ENCODE measurements around the gene GABRP.
"Not testable (repeated sequence)": the region's sequence is repeated elsewhere in the genome, so short reads cannot be mapped to it uniquely, and the experiment has no call there.

GABRP gene

DNA sequence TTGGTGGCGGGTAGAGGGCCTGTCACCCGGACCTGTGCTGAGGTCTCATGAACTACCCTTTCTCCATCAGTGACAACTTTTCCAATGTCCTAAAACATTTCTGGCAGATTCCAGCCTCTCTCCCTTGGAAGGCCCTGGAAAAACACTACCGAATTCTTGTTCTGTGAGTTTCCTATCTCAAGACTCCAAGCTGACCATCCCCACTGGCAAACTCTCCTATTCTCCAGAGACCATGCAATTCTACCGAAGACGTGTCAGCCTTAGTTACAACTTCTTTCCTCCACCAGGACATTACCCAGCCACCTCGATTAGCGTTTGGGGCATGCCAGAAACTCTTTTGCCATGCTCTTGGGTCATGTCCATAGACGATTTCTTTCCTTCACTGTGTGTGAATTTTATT lies 26.8 kb upstream of the GABRP start:
- no peak for DNase-seq

DNA sequence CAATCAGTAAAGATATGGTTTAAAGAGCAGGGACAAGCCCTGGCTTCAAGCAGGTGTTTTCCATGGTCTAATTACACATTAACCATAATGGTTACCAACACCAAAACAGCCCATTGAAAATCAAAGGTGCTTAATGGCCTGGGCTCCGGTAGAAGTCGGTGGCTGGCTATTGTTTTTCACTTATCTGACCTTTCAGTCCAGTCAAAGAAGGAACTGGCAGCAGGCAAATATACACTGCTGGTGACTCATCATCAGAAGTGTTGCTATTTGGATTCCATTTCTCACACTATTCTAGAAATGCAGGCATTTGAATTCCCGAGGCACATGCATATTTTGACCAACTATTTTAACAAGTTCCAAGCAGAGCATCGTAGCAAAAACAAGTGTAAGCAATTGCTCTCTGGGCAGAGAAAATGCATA lies 26.3 kb upstream of the GABRP start:
- DNase-seq, result no peak

DNA sequence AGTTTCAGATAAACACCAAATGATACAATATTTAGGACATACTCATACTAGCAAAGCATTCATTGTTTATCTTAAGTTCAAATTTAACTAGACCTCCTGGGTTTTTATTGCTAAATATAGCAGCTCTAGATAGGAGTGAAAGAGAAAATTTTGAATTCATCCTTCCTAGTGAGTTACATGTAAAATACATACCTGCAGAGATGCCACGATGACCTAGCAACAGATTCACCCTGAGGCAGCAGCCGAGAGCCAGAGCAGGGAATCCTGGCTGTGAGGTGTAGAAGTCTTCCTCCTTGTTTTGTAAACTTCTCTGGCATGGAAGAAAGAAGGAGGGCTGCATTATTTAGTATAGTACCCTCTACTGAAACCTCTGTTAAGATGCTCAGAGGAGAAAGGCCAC lies 25.9 kb upstream of the GABRP start:
- no peak for DNase-seq

DNA sequence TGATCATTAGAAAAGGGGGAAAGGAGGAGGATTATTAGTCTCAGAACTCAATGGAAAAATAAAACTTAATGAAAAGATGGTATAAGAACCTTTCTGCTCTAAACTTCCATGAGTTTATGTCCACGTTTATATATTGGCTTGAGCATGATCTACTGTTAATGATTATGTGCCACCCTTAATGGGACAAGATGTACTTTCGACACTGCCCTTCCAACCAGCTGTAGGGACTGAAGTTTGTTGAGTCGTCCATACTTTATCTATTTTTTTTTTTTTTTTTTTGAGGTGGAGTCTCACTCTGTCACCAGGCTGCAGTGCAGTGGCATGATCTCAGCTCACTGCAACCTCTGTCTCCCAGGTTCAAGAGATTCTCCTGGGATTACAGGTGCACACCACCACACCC lies 25.0 kb upstream of the GABRP start:
- DNase-seq, result no peak

DNA sequence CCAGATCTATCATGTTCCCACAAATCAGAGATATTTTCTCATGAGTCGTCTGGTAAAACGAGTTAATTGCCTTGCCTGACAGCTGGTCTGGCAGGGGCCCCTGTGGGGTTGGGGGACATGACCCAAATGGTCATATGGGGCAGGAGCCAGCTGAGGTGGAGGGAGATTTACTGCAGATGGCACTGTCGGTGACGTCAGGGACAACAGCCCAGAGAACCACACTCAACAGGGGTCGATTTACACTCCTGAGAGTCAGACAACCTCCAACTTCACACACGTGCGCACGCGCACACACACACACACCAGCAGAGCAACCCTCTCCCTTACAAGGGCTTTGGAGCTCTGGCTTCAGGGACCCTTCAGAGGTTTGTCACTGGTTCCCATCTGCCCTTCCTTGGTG lies 23.4 kb upstream of the GABRP start:
- no peak for DNase-seq

DNA sequence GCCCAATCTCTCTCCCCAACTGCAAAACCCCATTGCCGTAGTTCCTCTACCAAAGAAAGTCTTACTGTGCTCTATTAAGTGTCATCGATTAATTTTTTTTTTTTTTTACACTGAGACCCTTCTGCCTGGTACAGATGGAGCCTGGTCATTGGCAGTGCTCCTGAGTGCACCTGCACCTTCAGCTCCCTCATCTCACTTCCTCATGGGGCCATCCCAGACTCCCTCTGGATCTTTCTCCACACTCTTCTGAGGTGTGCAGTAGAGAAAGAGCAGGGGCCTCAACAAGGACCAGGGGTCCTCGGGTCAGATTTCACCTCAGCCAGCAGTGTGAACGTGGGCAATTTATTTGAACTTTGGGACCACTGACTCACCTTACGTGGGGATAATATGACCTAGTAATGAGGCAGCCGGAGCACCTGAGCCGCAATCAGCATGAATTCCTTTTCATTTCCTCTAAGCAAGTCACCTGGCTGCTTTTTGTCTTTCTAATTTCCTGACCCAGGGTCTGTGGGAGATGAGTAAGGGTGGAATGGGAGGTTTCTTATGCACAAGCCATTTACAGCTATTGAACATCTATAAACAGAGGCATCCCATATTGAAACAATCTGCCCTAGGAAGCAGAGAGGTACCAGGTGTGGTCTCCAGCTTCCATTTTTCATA lies 22.3 kb upstream of the GABRP start:
- no peak for DNase-seq

DNA sequence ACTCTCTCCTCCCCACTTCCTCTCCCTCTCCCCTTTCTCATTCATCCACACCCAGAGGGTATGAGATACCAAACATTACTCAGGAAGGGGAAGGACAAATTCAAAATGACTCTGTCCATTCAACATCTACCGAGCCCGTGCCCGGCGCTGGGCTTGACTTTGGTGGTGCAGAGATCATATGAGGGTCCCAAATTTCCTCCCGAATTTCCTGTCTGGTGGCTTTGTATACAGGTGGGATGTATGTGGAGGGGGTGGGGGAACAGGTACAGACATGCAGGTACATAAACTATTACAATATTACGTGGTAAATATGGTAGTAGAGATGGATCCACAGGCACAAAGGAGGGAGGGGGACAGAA lies 21.8 kb upstream of the GABRP start:
- no peak for DNase-seq

DNA sequence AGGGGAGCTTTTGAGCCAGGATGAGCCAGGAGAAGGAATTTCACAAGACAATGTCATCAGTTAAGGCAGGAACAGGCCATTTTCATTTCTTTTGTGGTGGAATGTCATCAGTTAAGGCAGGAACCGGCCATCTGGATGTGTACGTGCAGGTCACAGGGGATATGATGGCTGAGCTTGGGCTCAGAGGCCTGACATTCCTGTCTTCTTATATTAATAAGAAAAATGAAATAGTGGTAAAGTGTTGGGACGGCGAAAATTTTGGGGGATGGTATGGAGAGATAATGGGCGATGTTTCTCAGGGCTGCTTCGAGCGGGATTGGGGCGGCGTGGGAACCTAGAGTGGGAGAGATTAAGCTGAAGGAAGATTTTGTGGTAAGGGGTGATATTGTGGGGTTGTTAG lies 21.2 kb upstream of the GABRP start:
- DNase-seq, result not testable (repeated sequence)

DNA sequence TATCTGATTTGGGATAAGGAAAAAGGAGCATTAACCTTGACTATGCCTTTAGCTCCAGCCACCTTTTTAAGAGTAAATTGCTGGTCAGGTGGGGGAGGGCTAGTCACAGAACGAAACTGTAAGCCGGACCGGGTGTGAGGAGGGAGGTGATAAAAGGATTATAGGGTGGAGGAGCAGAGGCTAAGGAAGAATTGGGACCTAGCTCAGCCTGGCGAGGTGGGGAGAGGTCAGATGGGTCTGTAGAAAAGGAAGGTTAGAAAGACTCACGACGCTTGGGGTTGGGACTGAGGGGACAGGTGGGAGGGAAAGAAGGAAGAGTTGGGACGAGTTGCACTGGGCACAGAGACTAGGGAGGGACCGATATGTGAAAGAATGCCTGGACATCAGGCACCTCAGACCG lies 17.7 kb upstream of the GABRP start:
- DNase-seq, result not testable (repeated sequence)

DNA sequence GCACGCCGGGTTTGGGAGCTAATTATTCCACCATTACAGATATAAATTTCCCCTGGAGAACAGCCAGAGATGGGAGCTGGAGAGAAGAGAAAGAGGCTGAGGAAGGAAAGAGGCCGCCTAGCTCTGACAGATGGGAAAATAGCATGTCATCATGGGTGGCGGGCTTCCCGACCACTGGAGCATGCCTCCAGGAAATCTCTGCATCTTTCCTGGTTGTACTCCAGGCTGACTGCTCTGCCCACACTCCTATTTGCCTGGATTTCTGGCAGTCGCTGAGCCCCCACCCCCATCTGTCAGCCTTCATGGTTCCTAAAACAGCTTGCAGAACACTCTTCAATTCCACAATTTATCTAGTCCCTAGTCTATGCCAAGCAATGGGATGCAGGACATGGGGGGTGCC lies 14.3 kb upstream of the GABRP start:
- no peak for DNase-seq

DNA sequence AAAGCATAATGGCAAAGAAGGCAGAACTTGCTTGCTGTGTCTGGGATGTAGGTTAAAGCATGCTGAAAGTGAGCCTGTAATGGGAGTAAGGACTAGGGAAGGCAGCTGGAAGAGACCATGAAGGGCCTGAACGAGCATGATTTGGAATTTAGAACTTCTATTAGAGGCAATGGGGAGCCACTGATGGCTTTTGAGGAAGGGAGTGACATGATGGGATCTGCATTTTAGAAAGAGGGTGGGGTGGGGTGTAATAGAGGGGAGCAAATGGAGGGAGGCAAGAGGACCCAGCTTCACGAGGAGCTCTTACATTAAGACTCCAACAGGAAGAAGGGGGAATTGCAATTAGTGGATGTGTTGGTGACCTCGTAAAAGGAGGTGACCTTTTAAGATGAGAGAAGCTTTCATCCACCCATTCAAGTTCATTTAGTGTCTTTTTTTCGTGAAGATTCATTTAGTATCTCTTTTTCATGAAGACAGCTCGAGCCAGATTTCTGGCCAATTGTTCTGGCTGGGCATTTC lies 13.6 kb upstream of the GABRP start:
- DNase-seq, result no peak

DNA sequence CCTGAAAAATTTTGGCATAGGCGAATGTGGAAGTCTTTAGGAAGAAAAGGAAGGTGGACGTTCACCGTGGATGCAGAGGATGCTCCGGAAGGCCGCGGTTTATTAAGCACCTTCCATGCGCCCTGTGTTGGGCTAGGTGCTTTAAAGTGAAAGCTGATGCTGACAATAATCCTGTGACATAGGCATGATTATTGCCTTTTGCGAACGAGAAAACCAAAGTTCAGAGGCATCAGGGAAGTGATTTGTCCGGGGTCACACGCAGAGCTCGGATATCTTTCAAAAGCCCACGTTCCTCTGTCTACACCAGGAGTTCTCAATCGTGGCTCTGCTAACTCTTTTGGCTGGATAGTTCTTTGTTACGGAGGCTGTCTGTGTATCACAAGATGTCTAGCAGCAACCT lies 12.0 kb upstream of the GABRP start:
- no peak for DNase-seq

DNA sequence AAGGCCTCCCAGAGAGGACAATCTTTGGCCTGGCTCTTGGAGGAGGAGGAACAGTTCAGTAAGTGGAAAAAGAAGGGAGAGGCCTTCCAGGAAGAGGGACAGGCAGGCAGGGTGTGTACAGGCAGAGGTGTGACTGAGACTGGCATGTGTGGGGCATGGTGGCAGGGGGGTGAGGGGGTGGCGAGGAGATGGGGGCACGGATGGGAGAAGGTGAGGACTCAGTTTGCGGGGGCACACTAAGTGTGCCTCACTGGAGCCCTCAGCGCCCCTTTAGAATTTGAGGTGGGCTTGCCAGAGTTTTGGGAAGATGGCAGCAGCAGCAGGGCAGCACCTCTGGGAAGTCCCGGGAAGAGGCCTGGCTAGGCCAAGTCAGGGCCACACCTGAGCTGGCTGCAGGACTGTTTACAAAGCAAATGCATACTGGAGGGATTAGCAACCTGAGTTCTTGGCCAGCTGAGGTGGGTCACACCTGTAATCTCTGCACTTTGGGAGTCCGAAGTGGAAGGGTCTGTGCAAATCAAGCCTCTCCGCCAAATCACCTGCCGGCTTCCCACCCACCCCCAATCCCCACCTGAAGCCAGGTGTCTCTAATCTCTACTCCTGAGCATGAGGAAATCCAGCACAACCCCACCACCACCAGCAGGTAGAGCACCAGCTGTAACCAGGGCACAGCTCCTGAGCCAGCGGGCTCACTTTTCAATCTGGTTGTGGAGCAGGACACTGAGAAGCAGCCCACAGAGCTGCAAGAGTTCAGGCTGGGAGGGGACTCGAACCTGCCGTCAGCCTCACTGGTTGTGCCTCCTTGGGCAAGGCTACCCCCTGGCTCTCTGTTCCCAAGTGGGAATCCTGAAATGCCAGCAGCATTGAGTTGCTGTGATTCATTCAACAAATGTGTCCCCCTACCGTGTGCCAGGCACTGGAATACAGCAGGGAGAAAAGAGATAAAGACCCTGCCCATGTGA lies 10.2 kb upstream of the GABRP start:
- no peak for DNase-seq

DNA sequence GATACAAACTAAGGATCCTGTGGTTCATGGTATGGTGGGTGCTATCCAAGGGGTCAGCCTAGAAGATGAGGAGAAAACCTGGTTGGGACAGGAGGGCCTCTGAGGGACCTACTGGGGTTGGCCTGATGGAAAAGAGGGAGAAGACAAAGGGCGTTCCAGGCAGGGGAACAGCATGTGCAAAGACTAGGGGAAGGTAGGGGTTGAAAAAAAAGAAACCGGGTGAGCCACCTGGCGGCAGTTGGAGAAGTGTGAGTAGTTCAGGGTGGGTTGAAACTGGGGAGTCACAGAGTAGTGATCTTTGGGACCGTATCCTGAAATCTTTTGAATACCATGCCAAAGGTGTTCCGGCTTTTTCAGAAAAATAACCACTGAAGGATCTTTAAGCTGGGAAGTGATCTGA lies 8.7 kb upstream of the GABRP start:
- no peak for DNase-seq

DNA sequence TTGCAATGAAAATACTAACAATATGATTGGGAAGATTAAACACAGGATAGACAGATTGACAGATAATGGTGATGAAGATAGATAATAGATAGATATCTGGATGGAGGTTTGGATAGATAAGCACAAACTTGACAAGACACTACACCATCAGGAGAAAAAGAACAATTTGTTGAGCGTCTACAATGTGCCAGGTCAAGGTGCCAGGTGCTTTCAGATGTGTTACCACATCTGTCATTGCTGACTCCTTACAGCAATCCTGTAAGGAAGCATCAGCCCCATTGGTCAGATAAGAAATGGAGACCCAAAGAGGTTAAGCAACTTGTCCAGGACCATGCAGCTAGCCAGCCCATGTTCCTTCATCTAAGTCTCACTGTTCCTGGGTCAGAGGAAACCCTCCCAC lies 1.6 kb upstream of the GABRP start:
- DNase-seq, result no peak

DNA sequence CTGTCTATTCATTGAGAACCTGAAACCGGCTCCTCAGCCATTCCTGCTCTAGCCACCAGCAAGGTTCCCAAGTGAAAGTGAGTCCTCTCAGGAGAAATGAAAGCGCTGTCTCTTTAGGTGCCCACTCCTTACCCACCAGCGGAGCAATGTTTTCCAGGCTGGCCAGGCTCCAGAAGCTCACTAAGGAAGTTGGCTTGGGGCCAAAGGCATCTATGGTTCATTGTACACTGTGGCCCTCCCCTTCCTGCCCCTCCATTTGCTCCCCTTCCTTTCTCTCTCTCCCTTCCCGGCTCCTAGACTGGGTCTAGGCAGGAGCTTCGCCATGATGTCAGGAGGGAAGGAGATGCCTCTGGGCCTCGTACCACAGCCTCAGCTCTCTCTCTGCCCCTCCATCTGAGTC lies 1.1 kb upstream of the GABRP start:
- no peak for DNase-seq

DNA sequence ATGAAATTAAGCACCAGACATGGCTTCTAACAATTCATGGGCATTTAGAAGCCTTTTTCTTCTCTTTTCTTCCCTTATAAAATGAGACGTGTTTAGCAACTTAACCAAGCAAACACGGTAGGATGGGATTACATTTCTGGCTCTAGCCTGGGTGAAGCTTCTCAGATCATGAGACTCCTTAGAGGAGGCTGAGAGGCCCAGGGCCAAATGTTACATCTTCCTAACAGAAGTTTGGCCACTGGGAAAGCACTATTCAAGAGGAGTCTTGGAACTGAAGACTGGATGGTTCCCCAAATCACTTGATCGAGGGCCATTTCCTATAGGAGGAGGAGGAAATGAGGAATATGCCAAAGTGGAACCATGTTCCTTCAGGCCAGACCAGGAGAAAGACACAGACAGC lies 1.9 kb downstream of the GABRP start:
- DNase-seq, result no peak

DNA sequence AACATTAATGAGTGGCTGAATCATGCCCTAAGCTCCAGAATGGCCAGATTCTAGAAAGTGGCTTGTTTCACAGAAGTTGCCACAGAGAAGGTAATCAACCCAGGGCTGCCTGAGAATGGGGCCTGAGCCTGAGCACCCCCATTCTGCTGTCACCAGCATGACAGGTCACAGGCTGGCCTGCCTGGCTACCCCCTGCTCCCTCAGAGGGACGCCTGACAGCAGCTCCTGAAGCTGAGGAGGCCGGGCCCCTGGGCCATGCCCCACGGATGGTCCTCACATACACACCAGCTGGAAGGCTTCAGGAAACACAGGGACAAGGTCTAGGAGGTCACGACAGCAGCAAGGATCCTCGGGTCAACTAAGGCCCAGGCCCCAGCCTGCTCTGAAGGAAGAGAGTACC lies 3.7 kb downstream of the GABRP start:
- no peak for DNase-seq

DNA sequence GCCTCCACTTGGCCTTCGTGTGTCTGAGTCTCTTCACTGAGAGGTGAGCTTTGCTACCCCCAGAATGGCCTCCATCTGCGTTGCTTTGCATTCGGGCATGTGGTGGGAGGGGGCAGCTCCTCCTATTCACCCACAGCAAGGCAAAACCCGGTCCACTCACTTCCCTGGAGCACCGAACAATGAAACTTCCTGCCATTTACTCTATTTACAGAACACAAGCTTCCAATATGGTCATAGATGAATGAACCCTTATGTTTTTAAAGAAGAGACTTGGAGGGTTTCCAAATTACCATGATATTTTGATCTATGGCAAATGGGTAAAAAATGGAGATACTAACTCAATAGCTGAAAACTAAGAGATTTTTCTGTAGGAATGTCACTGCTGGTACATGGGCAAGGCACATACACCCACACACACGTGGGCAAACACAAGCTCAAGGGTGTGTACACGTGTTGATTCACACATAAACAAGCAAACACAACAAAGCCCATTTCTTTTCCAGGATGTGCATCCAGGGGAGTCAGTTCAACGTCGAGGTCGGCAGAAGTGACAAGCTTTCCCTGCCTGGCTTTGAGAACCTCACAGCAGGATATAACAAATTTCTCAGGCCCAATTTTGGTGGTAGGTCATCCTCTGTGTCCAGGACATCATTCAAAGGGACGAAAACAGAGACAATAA lies 5.2 kb downstream of the GABRP start:
- DNase-seq, result no peak

DNA sequence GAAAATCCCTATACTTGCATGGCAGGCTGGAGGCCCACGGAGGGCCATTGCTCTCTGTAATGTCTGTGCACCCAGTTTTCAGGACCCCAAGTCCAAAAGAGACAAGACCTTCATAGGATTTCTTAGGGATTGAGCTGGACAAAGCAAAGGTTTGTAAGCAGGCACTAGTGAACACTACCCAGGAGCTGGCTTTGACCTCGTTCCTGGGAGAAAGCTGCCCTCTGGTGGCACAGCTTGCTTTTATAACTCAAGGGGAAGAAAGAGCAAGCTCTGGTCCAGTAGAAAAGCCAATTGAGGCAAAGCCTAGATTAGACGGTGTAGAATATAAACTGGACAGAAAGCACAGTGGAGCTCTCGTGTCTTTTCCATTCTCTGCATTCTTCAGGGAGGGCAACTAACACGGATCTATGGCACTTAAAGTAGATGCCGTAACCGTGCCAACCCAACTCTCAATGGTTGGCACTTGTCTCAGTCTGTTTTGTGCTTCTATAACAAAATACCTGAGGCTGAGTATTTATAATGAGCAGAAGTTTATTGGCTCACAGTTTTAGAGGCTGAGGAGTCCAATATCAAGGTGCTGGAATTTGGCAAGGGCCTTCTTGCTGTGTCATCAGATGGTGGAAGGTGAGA lies 7.9 kb downstream of the GABRP start:
- DNase-seq, result no peak

DNA sequence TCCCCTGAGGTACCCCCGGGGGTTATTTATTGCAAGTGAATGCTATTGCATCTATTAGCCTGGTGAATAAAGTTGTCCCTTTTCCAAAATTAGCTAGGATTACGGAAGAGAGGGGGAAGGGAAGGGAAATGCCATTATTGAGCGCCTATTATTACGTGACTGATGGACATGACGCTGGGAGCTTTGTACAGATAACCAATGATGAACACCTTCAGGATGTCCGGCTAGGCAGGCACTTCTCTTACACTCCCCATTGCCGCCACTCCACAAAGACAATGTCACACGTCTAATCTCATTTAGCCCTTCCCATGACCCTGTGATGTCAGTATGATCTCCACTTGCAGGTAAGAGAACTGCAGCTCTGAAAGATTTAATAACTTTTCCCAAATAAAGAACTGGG lies 9.4 kb downstream of the GABRP start:
- DNase-seq, result no peak

DNA sequence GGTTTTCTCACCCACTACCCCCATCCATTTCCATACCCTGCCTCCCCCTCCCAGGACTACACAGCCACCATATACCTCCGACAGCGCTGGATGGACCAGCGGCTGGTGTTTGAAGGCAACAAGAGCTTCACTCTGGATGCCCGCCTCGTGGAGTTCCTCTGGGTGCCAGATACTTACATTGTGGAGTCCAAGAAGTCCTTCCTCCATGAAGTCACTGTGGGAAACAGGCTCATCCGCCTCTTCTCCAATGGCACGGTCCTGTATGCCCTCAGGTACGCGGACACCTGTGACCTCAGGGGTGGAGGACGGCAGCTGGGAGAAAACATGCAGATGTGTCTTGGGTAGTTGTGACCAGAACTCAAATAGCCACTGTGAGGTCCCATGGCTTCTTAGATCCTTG lies 11.6 kb downstream of the GABRP start:
- no peak for DNase-seq

DNA sequence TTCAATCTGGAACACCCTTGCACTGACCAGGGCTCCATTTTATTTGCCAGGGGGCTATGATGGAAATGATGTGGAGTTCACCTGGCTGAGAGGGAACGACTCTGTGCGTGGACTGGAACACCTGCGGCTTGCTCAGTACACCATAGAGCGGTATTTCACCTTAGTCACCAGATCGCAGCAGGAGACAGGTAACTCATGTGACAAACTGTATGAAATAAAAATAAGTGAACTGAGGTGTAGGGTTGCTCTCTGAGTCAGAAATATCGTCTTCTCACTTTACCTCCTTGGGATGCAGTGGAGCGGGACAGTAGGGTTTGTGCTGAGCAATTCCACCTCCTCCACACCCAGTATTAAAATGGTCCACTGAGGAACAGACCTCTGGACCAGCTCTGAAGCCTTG lies 22.1 kb downstream of the GABRP start:
- DNase-seq, result no peak
